Stimulated activated CD4-positive, alpha-beta T cell treated with anti-CD3 and anti-CD28 coated beads, Interleukin-4, amount 100 ng/mL, for 4 hours (primary cell): ENCODE results near the gene DPH2.
A peak's percentile ranks its signal among the peaks of the same experiment; 100 is the strongest.

ENCODE experiments used
- DNase-seq, 2 experiments: peaks; one replicate each; pipeline ENCODE4 v3.0.0-alpha.2; 2020

The DPH2 gene

GRCh38 chr1:43945674-43946235, 24.1 kb upstream of the DPH2 start:
- no peak for DNase-seq

- peak; percentile 94 to 95 for DNase-seq
Observed at GRCh38 chr1:43946236-43947060, 23.4 kb upstream of the DPH2 start, which contains the start of gene IPO13. Gene IPO13 (plus strand): TSS chr1:43946950. CDS start chr1:43947601, 651 bp downstream.

- DNase-seq = no peak
Observed at GRCh38 chr1:43947061-43947873, 22.5 kb upstream of the DPH2 start.

- DNase-seq = no peak
Observed at GRCh38 chr1:43947874-43948437, 21.9 kb upstream of the DPH2 start.

- no peak for DNase-seq
Observed at GRCh38 chr1:43949678-43950077, 20.1 kb upstream of the DPH2 start.

- DNase-seq = no peak
Observed at GRCh38 chr1:43951021-43951985, 18.5 kb upstream of the DPH2 start.

GRCh38 chr1:43952731-43953346, 17.0 kb upstream of the DPH2 start:
- DNase-seq = no peak

GRCh38 chr1:43953361-43953760, 16.4 kb upstream of the DPH2 start:
- no peak for DNase-seq

GRCh38 chr1:43954036-43954435, 15.8 kb upstream of the DPH2 start:
- no peak for DNase-seq

GRCh38 chr1:43956234-43956633, 13.6 kb upstream of the DPH2 start:
- no peak for DNase-seq

- no peak for DNase-seq
Observed at GRCh38 chr1:43957407-43958040, 12.3 kb upstream of the DPH2 start.

GRCh38 chr1:43958351-43959255, 11.2 kb upstream of the DPH2 start:
- DNase-seq = no peak

GRCh38 chr1:43960798-43961197, 9.0 kb upstream of the DPH2 start:
- no peak for DNase-seq

GRCh38 chr1:43961692-43962091, 8.1 kb upstream of the DPH2 start:
- no peak for DNase-seq

GRCh38 chr1:43962324-43962723, 7.5 kb upstream of the DPH2 start:
- DNase-seq = no peak

- DNase-seq = no peak
Observed at GRCh38 chr1:43963006-43963405, 6.8 kb upstream of the DPH2 start.

- DNase-seq = no peak
Observed at GRCh38 chr1:43963890-43964289, 5.9 kb upstream of the DPH2 start.

GRCh38 chr1:43965316-43965715, 4.5 kb upstream of the DPH2 start:
- no peak for DNase-seq

GRCh38 chr1:43968348-43968948, 1.4 kb upstream of the DPH2 start:
- DNase-seq = no peak

GRCh38 chr1:43969416-43969745, 429 bp upstream of the DPH2 start:
- DNase-seq = no peak
